Stimulated activated CD4-positive, alpha-beta T cell treated with anti-CD3 and anti-CD28 coated beads, Interleukin-12 subunit alpha, Interleukin-12 subunit beta, amount 100 ng/mL, for 24 hours (primary cell): ENCODE results near the gene SLC25A18.

Source experiments
- DNase-seq, 2 experiments: peaks; one replicate each; pipeline ENCODE4 v3.0.0-alpha.2; 2020; ENCODE audit warnings: low read depth in 2 of 2

The SLC25A18 gene

DNA sequence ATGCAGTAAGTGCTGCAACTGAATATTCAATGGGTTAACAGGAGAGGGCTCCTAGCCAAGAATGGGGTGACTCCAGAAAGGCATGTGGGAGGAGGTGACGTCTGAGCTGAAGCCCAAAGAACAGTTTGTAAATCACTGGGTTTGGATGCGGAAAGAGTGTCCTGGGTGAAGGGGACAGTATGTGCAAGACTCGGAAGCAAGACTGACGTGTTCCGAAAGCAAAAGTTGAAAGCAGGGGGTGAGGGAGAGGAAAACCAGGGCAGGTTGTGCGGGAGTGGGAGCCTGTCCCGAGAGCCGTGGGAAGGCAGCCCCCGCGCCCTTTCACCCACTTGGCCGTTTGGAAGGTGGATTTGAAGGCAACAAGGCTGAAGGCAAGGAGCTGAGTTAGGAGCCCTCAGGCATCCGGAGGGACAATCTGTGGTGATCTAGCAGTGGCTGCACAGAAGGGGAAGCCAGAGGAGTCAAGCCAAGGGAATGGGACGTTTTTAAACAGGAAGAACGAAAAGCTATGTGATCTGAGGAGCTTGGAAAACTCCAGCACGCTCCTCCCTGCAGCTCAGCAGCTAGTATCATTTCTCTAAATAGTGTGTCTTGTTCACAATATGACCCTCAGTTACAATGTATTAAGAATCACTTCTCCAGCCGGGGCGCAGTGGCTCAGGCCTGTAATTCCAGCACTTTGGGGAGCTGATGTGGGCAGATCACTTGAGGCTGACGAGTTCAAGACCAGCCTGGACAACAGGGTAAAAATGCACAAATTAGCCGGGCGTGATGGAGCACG is 7.7 kb downstream of the SLC25A18 start:
- no peak for DNase-seq

DNA sequence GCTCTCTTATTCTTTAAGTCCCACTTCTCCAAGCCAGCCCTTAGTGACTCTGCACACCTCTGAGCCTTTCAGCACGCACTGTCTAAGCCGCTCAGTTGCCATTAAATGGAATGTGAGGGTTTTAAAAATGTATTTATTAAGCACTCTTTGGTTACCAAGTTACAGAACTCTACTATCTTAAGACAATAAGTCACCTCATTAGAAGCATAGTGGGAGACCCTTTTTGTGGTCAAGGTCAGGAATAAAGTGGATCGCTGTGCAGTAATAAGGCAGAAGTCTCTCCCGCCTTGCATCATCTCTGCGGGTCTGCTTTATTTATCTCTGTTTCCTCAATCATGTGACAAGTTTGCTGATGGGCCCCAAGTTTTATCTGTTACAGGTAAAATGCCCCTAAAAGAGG is 11.9 kb downstream of the SLC25A18 start:
- no peak for DNase-seq

DNA sequence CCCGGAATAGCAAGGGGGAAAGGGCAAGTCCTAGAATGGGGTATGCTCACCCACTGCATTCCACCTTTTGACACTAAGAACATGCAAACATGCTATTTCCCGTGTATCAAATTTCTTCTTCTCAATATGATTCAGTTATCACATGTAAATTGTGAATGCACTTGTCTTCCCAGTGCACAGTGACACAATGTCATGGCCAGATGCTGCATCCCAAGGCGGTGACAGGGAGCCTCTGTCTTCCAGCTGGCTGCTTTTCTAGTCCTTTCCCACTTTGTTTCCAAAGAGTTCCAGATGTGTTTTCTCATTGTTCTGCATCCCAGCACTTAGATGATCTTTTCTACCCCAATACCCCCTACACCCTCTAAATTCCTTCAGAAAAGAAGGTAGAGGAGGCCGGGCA is 12.4 kb downstream of the SLC25A18 start:
- DNase-seq, result no peak

DNA sequence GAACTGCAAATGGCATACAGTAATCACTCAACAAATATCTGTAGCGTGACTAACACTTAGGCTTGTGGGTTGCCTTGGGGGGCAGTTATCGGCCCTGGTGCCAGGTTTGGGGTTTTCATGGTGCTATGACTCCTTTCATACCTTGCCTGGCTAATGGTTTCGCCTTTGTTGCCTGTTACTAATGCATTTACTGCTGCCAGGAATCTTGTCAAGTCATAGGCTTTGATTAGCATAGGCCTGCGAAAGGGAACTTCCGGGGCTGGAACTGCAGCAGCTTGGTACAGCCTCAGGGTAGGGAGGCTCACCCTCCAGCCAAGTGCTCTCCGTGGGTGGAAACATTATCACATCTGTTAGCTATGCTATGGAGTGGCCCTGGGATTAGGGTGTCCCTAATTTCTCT is 13.2 kb downstream of the SLC25A18 start:
- no peak for DNase-seq

DNA sequence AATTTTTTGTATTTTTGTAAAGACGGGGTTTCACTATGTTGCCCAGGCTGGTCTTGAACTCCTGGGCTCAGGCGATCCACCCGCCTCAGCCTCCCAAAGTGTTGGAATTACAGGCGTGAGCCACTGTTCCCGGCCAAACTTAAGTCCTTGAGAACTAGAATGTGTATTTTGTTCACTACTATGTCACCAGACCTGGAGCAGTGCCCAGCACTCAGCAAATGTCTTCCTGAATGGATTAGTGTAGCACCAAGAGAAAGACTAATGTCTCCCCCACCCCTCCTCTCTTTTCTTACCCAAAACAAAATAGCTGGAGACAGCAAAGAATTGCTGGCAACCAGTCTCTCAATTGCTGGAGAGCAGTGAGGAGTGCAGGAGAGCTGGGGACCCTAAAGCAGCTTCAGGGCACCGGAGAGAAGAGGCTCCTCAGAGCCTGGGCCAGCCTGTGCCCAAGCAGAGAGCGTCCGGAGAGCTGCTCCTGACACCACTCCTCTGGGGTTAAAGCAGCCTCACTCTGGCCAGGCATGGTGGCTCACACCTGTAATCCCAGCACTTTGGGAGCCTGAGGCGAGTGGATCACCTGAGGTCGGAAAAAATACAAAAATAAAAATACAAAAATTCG is 14.9 kb downstream of the SLC25A18 start:
- DNase-seq, result no peak

DNA sequence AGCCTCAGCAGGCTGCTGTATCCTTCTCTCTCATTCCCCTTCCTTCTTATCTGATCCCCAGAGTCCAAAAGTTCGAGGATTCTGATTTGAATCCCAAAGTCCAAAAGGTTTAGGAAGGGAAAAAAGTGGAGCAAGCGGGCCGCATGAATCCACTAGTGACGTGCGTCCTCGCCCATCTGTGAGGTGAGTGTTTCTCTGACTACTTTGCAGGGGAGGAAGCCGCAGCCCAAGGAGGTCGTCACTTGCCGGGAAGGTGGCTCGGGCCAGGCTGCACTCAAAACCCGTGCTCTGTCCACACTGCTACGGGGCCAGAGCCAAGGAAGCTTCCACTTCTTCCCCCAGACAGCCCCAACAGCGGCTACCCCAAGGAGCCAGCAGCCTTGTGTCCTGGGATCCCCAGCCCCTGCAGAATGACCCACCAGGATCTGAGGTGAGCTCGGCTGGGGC is 16.3 kb downstream of the SLC25A18 start:
- DNase-seq, result no peak

DNA sequence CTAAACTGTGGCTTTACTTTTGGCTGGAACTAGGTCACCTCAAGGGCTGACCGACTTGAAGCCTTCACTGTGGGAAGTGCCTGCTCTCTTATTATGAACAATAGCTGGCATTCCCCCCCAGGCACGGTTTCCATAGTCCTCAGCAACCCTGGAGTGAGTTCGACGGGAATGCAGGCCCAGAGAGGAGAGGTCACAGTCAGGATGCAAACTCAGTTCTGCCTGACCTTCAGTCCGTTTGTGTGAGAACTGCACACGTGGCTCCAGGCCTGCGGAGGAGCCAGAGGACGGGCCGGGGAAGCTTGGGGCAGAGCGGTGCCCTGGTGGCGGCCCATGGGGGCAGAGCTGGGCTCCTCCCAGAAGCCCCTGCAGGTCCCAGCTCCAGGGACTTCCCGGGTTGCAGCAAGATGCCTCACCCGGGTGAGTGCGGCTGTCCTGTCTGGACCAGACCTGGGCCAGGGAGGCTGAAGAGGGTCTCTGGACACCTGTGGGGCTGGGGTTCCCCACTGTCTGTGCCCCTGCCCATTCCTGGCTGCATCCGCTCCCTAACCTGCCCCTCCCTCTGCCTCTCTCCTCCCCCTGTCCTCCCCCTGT is 17.2 kb downstream of the SLC25A18 start:
- DNase-seq, result no peak

DNA sequence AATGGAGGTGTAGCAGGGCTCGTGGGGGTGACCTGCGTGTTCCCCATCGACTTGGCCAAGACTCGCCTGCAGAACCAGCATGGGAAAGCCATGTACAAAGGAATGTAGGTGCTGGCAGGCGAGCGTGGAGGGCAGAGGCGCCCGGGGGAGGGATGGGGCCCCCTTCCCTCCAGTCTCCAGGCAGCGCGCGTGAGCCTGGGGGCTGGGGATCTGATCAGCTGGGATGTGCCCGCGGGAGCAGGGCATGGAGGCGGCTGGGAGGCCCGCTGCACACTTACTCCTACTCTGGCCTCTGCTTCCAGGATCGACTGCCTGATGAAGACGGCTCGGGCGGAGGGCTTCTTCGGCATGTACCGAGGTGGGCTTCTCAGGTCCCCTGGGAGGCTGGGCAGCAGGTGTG is 17.8 kb downstream of the SLC25A18 start:
- DNase-seq, result no peak

DNA sequence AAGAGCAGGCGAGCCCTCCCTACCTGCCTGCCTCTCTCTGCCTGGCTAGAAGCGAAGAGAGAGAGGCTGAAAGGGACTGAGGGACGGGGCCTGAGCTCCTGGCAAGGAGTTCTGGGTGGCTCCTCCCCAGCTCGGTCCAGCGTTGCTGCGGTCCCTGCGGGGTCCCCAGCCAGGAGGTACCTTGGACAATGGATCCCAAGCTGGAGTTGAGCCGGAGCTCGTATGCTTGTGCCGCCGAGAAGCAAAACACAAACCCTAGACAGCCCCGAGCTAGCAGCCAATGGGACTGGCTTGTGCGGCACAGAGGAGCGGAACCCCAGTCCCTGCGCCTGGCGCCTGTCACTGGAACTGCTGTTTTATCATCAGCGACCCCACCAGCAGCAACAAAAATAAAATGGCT is 18.3 kb downstream of the SLC25A18 start:
- no peak for DNase-seq

DNA sequence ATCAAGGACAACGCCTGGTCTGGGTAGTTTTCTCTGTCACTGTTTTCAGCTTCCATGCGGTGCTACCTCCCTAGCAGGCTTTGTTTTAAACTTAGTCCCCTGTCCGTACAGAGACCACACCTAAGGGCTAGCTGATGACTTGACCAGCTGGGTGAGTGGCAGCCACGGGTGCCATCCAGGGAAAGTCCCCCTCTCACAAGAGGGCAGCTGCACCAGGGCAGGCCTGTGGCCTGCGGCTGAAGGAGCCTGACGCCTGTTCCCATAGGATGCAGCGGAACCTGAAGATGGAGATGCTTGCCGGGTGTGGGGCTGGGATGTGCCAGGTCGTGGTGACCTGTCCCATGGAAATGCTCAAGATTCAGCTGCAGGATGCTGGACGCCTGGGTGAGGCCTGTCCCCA is 19.9 kb downstream of the SLC25A18 start:
- no peak for DNase-seq

DNA sequence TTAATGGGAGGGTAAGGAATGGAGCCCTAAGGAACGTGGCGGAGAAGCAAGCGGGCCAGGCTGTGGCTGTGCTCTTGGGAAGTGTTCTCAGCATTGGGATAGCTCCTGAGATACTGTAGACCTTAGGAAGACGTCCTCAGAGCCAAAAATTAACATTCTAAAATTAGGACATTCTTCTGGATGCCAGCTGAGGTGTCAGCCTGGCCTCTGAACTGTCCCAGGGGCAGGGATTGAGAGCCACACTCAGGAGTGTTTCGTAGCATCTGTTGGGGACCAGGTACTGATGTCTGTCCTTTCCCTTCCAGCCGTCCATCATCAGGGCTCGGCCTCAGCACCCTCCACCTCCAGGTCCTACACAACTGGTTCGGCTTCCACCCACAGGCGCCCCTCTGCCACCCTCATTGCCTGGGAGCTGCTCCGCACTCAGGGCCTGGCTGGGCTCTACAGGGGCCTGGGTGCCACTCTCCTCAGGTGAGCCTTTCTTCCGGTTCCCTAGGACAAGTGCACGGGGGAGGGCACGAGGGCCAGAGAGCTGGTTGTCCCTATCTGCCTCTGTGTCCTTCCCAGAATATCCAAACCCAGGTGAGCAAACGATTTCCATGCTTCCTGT is 23.6 kb downstream of the SLC25A18 start:
- no peak for DNase-seq

DNA sequence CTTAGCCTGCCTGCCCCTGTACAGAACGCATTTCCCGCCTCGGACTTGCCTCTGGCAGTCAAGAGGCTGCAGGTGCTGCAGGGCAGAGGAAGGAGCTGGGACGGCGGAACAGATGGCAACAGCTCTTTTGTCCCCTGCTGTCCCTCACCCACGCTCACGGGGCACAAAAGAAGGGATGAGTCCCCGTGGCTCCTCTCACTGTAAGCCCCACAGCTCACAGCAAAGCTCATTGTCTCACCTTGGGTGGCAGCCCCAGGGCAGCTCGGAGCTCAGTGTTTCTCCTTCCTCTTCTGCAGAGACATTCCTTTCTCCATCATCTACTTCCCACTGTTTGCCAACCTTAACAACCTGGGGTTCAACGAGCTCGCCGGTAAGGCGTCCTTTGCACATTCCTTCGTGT is 24.3 kb downstream of the SLC25A18 start:
- DNase-seq, result no peak

DNA sequence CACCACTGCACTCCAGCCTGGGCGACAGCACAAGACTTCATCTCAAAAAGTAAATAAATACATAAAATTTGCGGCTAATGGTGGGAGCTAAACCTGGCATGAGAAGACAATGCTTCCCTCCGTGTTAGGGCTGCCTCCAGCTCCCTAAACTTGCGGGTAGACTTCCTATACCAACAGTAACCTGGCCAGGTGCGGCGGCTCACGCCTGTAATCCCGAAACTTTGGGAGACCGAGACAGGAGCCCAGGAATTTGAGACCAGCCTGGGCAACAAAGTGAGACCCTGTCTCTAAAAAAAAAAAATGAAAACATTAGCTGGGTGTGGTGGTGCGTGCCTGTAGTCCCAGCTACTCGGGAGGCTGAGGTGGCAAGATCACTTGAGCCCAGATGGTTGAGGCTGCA is 25.3 kb downstream of the SLC25A18 start:
- no peak for DNase-seq

DNA sequence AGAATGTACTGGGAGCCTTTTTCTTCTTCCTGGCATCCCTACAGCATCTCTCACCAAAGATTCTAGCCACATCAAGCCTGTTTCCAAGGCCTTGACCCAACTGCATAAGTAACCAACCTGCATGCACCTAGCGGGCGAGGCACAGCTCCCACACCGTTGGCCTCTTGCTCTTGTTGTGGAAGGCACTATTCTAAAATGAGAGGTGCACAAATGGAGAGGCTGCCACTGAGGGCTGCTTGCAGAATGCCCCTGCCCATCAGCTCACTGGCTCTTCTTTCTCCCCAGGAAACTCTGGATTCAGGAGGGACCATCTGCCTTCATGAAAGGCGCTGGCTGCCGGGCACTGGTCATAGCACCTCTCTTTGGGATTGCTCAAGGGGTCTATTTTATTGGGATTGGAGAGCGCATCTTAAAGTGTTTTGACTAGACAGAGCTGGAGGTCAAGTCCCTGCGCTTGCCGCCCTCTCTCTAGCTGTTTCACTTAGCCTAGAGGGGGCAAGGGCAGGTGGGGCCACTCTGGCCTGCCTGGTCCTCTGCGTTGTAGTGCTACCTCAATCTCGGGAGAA is 26.6 kb downstream of the SLC25A18 start:
- DNase-seq, result no peak

DNA sequence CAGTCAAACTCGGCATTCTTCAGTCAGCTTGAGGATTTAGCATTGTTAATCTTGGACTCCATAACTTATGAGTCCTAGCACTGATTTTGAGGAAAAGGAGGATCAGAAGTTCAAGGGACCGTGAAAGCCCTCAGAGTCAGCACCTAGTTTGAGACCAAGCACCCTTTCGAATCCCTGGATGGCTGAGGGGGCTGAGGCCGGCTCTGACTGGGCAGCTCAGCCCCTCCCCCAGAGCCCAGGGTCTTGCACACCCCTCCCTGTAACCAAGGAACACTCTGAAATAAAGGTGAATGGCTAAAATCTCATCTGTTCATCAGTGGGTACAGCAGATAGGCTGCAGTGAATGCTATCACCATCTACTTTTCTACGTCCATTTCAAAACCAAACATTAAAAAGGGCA is 27.3 kb downstream of the SLC25A18 start:
- DNase-seq, result no peak

DNA sequence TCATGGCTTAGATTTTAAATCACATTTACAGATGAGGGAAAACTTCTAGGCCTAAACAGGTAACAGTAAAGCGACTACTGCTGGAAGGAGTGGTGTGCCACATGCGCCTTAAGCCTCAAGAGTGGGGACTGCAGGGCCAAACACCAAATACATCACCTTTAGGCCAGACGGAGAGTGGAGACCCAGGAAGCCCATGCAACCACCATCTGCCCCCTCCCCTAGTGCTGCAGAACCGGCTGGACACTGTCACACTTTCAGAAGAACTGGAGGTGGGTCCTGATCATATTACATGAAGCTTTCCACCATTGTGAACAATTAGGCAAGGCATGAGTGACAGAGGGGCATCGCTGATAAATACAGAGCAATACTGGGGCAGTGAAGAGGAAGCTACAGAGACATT is 28.9 kb downstream of the SLC25A18 start:
- no peak for DNase-seq

DNA sequence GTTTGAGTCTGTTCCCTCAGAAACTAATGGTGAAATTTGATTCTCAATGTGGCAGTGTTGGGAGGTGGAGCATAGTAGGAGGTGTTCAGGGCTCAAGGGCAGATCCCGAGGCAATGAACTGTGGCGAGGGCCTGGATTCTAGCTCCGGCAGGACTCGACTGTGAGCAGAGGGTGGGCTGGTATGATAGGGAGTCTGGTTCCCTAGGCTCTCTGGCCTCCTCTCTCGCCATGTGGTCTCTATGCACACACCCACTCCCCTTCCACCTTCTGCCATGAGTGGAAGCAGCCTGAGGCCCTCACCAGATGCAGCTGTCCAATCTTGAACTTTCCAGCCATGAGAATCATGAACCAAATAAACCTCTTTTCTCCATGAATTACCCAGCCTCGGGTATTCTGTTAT is 32.9 kb downstream of the SLC25A18 start:
- no peak for DNase-seq

DNA sequence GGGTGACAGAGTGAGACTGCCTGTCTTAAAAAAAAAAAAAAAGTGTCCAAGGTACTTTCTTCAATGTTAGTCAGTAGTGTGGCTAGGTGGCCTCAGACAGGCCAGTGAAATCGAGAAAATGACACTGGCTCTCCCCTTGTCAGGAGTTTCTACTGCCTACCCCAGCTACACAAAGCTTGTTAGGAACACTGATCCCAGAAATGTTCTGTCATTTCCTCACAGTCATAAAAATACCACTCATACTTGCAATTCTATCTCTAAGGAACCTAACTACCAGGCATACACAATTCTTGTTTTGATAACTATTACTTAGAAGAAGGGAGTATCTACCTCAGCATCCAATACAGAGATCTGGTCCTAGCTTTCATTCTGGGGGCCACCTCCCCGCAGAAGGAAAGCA is 33.9 kb downstream of the SLC25A18 start:
- no peak for DNase-seq

DNA sequence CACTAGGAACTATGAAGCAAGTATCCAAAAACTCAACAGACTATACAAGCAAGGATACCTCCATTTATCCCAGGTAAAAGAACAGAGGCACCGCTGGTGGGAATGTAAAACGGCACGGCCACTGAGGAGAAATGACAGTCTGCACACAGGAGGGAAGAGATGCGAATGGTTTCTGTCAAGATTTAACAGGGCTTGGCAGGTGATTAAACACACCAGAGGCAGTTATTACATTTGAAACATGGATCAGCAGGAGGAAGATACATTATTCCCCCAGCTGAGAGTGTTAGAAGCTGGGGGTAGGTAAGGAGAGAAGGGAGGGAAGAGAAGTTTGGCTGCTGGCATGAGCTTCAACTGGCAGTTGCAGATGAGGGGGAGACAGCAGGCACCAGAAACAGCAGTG is 35.0 kb downstream of the SLC25A18 start:
- DNase-seq, result no peak

DNA sequence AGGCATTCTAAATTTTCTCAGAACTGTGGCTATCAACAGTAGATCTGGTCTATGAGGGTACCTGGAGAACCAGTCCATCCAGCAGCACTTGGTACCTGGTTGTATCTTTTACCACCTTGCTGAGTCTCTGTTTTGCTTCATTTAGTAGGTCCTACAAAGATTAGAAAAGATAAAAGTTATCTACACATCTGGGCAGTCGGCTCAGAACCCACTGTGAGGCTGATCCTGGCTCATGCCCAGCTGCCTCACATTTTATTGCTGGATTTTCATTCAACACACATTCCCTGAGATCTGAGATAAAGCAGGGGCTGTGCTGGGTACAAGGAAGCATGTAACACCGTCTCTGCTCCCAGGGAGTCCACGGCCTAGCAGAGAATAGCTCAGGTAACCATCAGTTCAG is 37.7 kb downstream of the SLC25A18 start:
- no peak for DNase-seq

DNA sequence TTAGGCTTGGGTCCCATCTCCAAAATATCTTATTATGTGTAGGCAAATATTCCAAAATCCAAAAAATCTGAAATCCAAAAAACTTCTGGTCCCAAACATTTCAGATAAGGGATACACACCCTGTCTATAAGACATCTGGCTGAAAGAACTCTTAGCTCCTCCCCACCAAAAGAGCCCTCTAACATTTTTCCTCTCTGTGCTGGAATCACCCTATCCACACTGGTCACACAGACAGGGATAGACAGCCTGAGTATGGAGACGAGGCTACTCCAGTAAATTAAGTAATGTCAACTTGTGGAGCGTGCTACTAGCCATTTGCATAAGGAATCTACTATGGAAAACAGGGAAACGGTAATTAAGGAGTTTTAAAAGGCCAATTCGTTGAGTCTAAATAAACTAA is 40.4 kb downstream of the SLC25A18 start:
- DNase-seq, result no peak

DNA sequence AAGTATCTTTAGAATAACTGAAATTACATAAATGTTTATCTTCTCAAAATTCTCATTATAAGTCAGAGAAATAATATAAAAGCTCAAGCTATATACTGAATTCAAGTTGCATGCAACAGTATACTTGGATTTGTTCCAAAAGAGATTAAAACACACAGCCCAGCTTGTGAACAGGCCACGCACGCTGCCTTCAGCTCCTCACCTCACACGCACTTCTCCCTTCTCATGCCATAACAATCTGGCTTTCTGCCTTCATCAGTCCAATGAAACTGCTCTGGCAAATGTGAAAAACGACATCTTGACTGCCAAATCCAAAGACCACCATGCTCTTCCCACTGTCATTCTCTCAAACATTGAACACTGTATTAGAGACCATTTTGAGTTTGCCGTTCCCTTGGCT is 43.2 kb downstream of the SLC25A18 start:
- no peak for DNase-seq
